ENCODE measurements around the gene PHRF1. TPM values are rescaled to one million over a fixed set of nuclear protein-coding genes. Genes with fewer than 3 reads are reported as not detected.

Gene PHRF1
- 10 to 100 TPM; 55.4 to 58.9 TPM for total RNA-seq

DNA sequence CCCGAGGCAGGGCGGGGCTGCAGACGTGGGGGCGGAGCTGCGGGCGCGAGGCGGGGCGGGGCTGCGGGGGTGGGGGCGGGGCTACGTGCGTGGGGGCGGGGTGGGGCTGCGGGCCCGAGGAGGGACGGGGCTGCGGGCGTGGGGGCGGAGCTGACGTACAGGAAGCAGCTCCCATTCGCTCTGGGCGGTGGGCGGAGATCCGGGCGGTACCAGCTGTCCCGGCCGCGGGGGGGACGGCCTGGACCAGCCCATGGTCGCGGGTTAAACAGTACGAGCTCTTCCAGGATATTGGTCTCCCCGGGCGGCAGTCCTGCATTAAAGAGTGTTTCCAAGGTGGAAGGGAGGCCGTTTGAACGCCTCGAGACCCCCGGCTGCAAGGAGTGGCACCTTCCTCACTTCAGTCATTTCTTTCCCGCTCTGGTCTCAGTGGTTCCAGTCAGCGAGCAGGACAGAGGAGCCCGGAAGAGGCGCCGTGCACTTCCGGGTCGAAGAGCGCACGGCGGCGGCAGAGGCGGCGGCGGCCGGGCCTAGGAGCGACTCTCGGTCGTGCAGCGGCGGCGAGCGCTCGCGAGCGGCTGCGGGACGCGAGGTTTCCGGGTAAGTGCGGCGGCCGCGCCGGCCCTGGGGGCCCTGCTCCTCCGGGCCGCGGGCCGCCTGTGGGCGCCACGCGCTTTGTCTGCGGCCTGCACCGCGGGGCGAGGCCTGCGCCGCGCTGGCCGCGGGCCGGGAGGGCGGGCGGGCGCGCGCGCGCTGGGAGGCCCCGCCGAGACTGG lies at the start of gene PHRF1:
PHRF1 (plus strand) TSS at position 475 of the 773 bp plus-strand sequence. CDS start 5,043 bp downstream, outside the sequence.
- ATAC-seq (ENCODE audit: low read depth) = peak; percentile 85
- Mint-ChIP-seq H3K4me1 (peaks cover 36% of the 10 kb centered on the region), H3K9me3 (no peaks in the 10 kb centered on the region), H3K36me3 (peaks cover 3% of the 10 kb centered on the region), H3K27ac (peak within 1 kb of the TSS; percentile 100), H3K4me3 (peak within 1 kb of the TSS; percentile 93), H3K27me3 (peaks cover 16% of the 10 kb centered on the region)
- peak; percentile 96 for DNase-seq
- POLR2A ChIA-PET = interaction anchor here (0.6 to 2.0 kb wide), 18 partner anchors 10 to 282 kb away, joined by 3 to 28 read pairs (median 4); partner anchors contain the start of genes IRF7, PNPLA2, SIGIRR and TALDO1

DNA sequence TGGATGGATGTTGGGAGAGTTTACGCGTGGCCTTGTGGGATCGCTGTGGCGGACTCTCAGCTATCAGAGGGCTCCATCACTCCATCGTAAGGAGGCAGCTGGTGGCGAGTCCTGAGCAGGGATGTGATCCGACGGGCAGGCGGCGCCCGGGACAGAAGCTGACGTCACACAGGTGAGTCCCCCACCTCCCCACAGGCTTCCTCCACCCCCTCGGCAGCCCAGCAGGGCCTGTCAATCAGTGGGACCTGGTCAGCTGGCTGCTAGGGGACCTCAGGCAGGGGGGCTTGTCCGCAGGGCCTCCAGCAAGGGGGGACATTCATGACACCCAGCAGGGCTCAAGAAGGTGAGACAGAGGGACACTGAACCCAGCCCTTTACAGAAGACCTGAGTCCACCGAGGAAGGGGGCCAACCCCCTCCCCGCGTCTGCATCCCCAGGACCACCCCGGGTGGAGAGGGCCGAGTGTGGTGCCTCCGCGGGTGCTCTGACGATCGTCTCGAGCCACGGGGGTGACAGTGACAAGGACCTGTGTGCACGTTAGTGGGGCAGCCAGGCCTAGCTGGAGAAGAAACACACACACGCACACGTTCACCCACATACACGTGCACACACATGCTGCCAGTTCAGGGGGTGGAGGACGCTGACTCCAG lies 48.0 kb upstream of the PHRF1 start:
- DNase-seq = no peak
- no peaks in the 10 kb centered on the region for H3K4me1 Mint-ChIP-seq
- POLR2A ChIA-PET = interaction anchor here (0.5 kb wide), 1 partner anchor 118 kb away, joined by 3 read pairs; no protein-coding TSS in a partner anchor
- no peak overlapping the region for H3K4me3 Mint-ChIP-seq
- peaks cover 2% of the 10 kb centered on the region for H3K36me3 Mint-ChIP-seq
- no peak for ATAC-seq (ENCODE audit: low read depth)
- H3K27ac Mint-ChIP-seq = no peak overlapping the region
- H3K27me3 Mint-ChIP-seq = no peaks in the 10 kb centered on the region
- H3K9me3 Mint-ChIP-seq = no peaks in the 10 kb centered on the region

GRCh38 chr11:528815-529727 lies 47.2 kb upstream of the PHRF1 start:
- POLR2A ChIA-PET = interaction anchor here (0.5 kb wide), 1 partner anchor 117 kb away, joined by 3 read pairs; no protein-coding TSS in a partner anchor
- Mint-ChIP-seq H3K36me3 (peaks cover 2% of the 10 kb centered on the region), H3K4me3 (no peak overlapping the region), H3K4me1 (no peaks in the 10 kb centered on the region), H3K9me3 (no peaks in the 10 kb centered on the region), H3K27me3 (no peaks in the 10 kb centered on the region), H3K27ac (no peak overlapping the region)
- DNase-seq (no peak), ATAC-seq (ENCODE audit: low read depth) (no peak)

DNA sequence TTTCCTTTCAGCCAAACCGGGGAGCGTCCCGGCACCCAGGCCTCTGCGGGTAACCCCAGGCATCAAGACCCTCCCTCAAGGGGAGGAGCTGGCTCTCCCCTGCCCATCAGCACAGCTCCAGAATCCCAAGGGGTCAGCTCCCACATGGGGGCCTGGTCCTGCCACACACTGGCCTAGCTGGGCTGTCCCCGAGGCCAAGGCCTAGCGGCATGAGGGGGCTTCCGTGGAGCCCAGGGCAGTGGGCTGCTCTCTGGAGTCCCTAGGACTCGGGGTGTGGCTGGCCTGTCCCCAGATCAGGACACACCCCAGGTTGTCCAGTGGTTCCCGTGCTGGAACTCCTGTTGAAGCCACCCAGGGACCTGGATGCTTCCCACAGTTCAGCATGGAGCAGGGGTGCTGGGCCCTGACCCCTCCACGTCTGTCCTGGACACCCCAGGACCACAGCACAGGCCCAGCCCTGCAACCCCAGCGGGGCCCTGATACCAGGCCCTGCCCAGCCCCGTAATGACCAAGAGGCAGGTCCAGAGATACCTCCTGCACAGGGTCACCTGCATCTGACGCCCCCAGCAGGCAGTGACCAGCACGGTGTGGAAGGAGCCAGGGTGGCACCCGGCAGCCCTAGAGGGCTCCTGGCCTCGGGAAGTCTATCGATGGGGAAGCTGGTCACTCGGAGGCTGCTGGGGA lies 46.4 kb upstream of the PHRF1 start:
- H3K4me1 Mint-ChIP-seq = no peaks in the 10 kb centered on the region
- peaks cover 2% of the 10 kb centered on the region for H3K36me3 Mint-ChIP-seq
- H3K4me3 Mint-ChIP-seq = no peak overlapping the region
- POLR2A ChIA-PET = no interaction called here
- DNase-seq (no peak), ATAC-seq (ENCODE audit: low read depth) (no peak)
- no peaks in the 10 kb centered on the region for H3K9me3 Mint-ChIP-seq
- H3K27me3 Mint-ChIP-seq = no peaks in the 10 kb centered on the region
- H3K27ac Mint-ChIP-seq = no peak overlapping the region

- peaks cover 2% of the 10 kb centered on the region for H3K4me1 Mint-ChIP-seq
- no peaks in the 10 kb centered on the region for H3K27me3 Mint-ChIP-seq
- H3K4me3 Mint-ChIP-seq = no peak overlapping the region
- H3K9me3 Mint-ChIP-seq = no peaks in the 10 kb centered on the region
- no peak for DNase-seq
- peaks cover 2% of the 10 kb centered on the region for H3K36me3 Mint-ChIP-seq
- POLR2A ChIA-PET = interaction anchor here (0.5 kb wide), 1 partner anchor 154 kb away, joined by 3 read pairs; no protein-coding TSS in a partner anchor
- ATAC-seq (ENCODE audit: low read depth) = no peak
- no peak overlapping the region for H3K27ac Mint-ChIP-seq
Measured at GRCh38 chr11:530960-531831, 45.1 kb upstream of the PHRF1 start.

- Mint-ChIP-seq H3K4me1 (peaks cover 5% of the 10 kb centered on the region), H3K36me3 (peaks cover 2% of the 10 kb centered on the region), H3K4me3 (no peak overlapping the region), H3K27ac (no peak overlapping the region), H3K27me3 (no peaks in the 10 kb centered on the region), H3K9me3 (no peaks in the 10 kb centered on the region)
- ATAC-seq (ENCODE audit: low read depth) (no peak), DNase-seq (no peak)
- POLR2A ChIA-PET = interaction anchor here (0.5 kb wide), 1 partner anchor 155 kb away, joined by 3 read pairs; no protein-coding TSS in a partner anchor
Measured at GRCh38 chr11:531919-532526, 44.2 kb upstream of the PHRF1 start.

DNA sequence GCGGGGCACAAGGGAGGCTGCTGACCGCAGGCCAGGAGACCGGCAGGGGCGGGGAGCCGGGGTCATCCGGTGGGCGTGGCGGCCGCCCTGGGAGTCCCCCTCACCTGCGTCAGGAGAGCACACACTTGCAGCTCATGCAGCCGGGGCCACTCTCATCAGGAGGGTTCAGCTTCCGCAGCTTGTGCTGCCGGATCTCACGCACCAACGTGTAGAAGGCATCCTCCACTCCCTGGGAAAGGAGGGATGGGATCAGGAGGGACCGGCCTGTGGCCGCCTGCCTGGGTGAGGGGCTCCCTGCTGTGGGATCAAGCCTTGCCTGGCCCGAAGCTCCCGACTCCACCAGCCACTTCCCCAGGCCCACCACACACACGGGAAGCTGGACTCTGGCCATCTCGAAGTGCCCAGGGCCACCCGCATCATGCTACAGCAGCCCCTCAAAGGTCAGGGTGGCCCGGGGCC lies 43.7 kb upstream of the PHRF1 start:
- Mint-ChIP-seq H3K9me3 (no peaks in the 10 kb centered on the region), H3K36me3 (peaks cover 2% of the 10 kb centered on the region), H3K4me1 (peaks cover 5% of the 10 kb centered on the region), H3K4me3 (no peak overlapping the region), H3K27ac (no peak overlapping the region), H3K27me3 (no peaks in the 10 kb centered on the region)
- ATAC-seq (ENCODE audit: low read depth) = no peak
- DNase-seq = no peak
- POLR2A ChIA-PET = no interaction called here

GRCh38 chr11:532986-533585 lies 43.2 kb upstream of the PHRF1 start:
- no peaks in the 10 kb centered on the region for H3K9me3 Mint-ChIP-seq
- H3K27ac Mint-ChIP-seq = no peak overlapping the region
- H3K4me3 Mint-ChIP-seq = no peak overlapping the region
- peaks cover 2% of the 10 kb centered on the region for H3K36me3 Mint-ChIP-seq
- DNase-seq (no peak), ATAC-seq (ENCODE audit: low read depth) (no peak)
- peaks cover 7% of the 10 kb centered on the region for H3K4me1 Mint-ChIP-seq
- H3K27me3 Mint-ChIP-seq = no peaks in the 10 kb centered on the region
- POLR2A ChIA-PET = no interaction called here

DNA sequence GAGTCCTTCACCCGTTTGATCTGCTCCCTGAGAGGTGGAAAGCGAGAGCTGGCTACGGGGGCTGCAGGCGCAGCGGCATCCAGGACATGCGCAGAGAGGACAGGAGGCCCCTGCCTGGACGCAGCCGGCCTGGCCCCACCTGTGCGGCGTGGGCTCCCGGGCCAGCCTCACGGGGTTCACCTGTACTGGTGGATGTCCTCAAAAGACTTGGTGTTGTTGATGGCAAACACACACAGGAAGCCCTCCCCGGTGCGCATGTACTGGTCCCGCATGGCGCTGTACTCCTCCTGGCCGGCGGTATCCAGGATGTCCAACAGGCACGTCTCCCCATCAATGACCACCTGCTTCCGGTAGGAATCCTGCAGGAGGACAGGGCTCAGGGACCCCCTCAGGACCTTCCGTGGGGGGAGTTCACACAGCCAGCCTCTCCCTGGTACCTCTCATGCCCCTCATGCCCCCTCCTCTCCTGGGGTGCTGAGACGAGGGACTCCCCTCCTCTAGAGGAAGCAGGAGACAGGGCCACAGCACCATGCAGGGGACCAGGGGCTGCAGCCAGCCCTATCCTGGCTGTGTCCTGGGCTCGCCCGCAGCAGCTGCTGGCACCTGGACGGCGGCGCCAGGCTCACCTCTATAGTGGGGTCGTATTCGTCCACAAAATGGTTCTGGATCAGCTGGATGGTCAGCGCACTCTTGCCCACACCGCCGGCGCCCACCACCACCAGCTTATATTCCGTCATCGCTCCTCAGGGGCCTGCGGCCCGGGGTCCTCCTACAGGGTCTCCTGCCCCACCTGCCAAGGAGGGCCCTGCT lies 42.5 kb upstream of the PHRF1 start:
- Mint-ChIP-seq H3K4me3 (peak overlapping the region; percentile 16), H3K27ac (no peak overlapping the region), H3K9me3 (no peaks in the 10 kb centered on the region), H3K27me3 (no peaks in the 10 kb centered on the region), H3K36me3 (peaks cover 2% of the 10 kb centered on the region), H3K4me1 (peaks cover 7% of the 10 kb centered on the region)
- no peak for ATAC-seq (ENCODE audit: low read depth)
- DNase-seq = no peak
- POLR2A ChIA-PET = interaction anchor here (0.5 to 1.6 kb wide), 2 partner anchors 22 to 86 kb away, joined by 3 to 4 read pairs; no protein-coding TSS in a partner anchor

GRCh38 chr11:534396-535209 lies 41.7 kb upstream of the PHRF1 start:
- Mint-ChIP-seq H3K4me1 (peaks cover 7% of the 10 kb centered on the region), H3K27ac (no peak overlapping the region), H3K36me3 (peaks cover 2% of the 10 kb centered on the region), H3K4me3 (peak overlapping the region; percentile 78), H3K9me3 (no peaks in the 10 kb centered on the region), H3K27me3 (no peaks in the 10 kb centered on the region)
- ATAC-seq (ENCODE audit: low read depth) (peak; percentile 1), DNase-seq (peak; percentile 64)
- POLR2A ChIA-PET = interaction anchor here (0.5 to 3.3 kb wide), 9 partner anchors 16 to 191 kb away, joined by 3 to 14 read pairs (median 5); partner anchors contain the start of gene RNH1
